ENCODE results near the gene ACOXL.

DNA sequence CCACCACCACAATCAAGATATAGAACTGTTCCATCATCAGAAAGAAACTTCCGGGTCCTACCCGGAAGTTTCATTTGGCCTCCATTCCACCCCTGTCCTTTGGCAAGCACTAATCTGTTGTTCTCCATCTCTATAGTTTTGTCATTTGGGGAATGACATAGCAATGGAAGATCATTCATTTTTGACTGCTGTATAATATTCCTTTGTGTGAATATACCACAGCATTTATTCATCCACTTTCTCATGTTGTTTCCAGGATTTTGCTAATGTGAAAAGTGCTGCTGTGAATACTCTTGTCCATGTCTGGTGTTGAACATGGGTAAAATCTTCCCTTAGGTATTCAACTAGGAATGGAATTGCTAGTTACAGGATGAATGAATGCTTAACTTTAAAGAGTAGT lies 53.1 kb downstream of the ACOXL start:
- TF ChIP-seq, protein P1, sequence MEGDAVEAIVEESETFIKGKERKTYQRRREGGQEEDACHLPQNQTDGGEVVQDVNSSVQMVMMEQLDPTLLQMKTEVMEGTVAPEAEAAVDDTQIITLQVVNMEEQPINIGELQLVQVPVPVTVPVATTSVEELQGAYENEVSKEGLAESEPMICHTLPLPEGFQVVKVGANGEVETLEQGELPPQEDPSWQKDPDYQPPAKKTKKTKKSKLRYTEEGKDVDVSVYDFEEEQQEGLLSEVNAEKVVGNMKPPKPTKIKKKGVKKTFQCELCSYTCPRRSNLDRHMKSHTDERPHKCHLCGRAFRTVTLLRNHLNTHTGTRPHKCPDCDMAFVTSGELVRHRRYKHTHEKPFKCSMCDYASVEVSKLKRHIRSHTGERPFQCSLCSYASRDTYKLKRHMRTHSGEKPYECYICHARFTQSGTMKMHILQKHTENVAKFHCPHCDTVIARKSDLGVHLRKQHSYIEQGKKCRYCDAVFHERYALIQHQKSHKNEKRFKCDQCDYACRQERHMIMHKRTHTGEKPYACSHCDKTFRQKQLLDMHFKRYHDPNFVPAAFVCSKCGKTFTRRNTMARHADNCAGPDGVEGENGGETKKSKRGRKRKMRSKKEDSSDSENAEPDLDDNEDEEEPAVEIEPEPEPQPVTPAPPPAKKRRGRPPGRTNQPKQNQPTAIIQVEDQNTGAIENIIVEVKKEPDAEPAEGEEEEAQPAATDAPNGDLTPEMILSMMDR (IDR thresholded peaks at IDR 0.05; ENCODE audit: insufficient read depth, low read depth, low read length) = no peak
- no peak for TF ChIP-seq EZH2 (IDR thresholded peaks at IDR 0.05; ENCODE audit: insufficient read depth, low read length)

Measured in astrocyte (in vitro differentiated cells and primary cell).